Astrocyte (in vitro differentiated cells and primary cell): Measurements from ENCODE around the gene PCSK7. TPM values are rescaled to one million over a fixed set of nuclear protein-coding genes. Genes with fewer than 3 reads are reported as not detected.

Experiments
- DNase-seq: peaks from one replicate; pipeline ENCODE4 v3.0.0-alpha.2; 2010; ENCODE audit warnings: low read depth
- FAIRE-seq: peaks from 2 replicates; lab custom pipeline; 2011; peaks lifted over from hg19 to GRCh38; lab: Jason Lieb, UNC
- H2AFZ ChIP-seq: 2 replicates; pipeline ENCODE4 v1.6.0; 2012; ENCODE audit warnings: low read depth, low read length, inconsistent platforms
- H3K27ac ChIP-seq: 2 replicates; pipeline ENCODE4 v1.5.1; 2011; ENCODE audit warnings: low read depth, low read length, inconsistent platforms
- H3K27me3 ChIP-seq: 2 replicates; pipeline ENCODE4 v1.6.0; 2011; ENCODE audit warnings: low read length, inconsistent platforms; ENCODE audit not compliant: insufficient read depth
- H3K36me3 ChIP-seq: 2 replicates; pipeline ENCODE4 v1.5.1; 2011; ENCODE audit warnings: low read length, inconsistent platforms; ENCODE audit not compliant: insufficient read depth
- H3K4me1 ChIP-seq: 2 replicates; pipeline ENCODE4 v1.5.1; 2011; ENCODE audit warnings: low read length, inconsistent platforms; ENCODE audit not compliant: insufficient read depth
- H3K4me2 ChIP-seq: 2 replicates; pipeline ENCODE4 v1.6.0; 2012; ENCODE audit warnings: low read length, inconsistent platforms
- H3K4me3 ChIP-seq: 2 replicates; pipeline ENCODE4 v1.5.1; 2011; ENCODE audit warnings: low read depth, mild to moderate bottlenecking, low read length, inconsistent platforms; ENCODE audit not compliant: insufficient read depth
- H3K79me2 ChIP-seq: 2 replicates; pipeline ENCODE4 v1.6.0; 2012; ENCODE audit warnings: mild to moderate bottlenecking, low read length, inconsistent platforms; ENCODE audit not compliant: insufficient read depth
- H3K9ac ChIP-seq: 2 replicates; pipeline ENCODE4 v1.6.0; 2012; ENCODE audit warnings: mild to moderate bottlenecking, low read length, inconsistent platforms
- H3K9me3 ChIP-seq: 2 replicates; pipeline ENCODE4 v1.5.1; 2012; ENCODE audit warnings: low read depth, mild to moderate bottlenecking, low read length, inconsistent platforms; ENCODE audit not compliant: insufficient read depth
- H4K20me1 ChIP-seq: 2 replicates; pipeline ENCODE4 v1.6.0; 2012; ENCODE audit warnings: low read length, inconsistent platforms; ENCODE audit not compliant: insufficient read depth
- H3K27ac Mint-ChIP-seq: one replicate; pipeline ENCODE4 v1.8.0; 2021; ENCODE audit warnings: mild to moderate bottlenecking, mixed read lengths; ENCODE audit not compliant: unreplicated experiment
- H3K27me3 Mint-ChIP-seq: one replicate; pipeline ENCODE4 v1.8.0; 2021; ENCODE audit warnings: low read depth, mixed read lengths; ENCODE audit not compliant: unreplicated experiment
- H3K36me3 Mint-ChIP-seq: one replicate; pipeline ENCODE4 v1.8.0; 2021; ENCODE audit warnings: low read depth, mixed read lengths; ENCODE audit not compliant: unreplicated experiment
- H3K4me1 Mint-ChIP-seq: one replicate; pipeline ENCODE4 v1.8.0; 2021; ENCODE audit warnings: low read depth, mixed read lengths; ENCODE audit not compliant: unreplicated experiment
- H3K4me3 Mint-ChIP-seq: one replicate; pipeline ENCODE4 v1.8.0; 2021; ENCODE audit warnings: mild to moderate bottlenecking, moderate library complexity, mixed read lengths; ENCODE audit not compliant: unreplicated experiment
- H3K9me3 Mint-ChIP-seq: one replicate; pipeline ENCODE4 v1.8.0; 2021; ENCODE audit warnings: mild to moderate bottlenecking, mixed read lengths; ENCODE audit not compliant: unreplicated experiment
- EZH2 ChIP-seq: IDR thresholded peaks from 2 replicates; pipeline ENCODE4 v1.6.1; 2012; ENCODE audit warnings: mild to moderate bottlenecking, low read length, inconsistent platforms; ENCODE audit not compliant: insufficient read depth
- total RNA-seq: library from RNA; stranded (reverse); gene quantifications from 2 replicates; pipeline ENCODE4 v1.2.1, GENCODE V29; 2021
- TF ChIP-seq, protein P1 (sequence below): IDR thresholded peaks from 2 replicates; pipeline ENCODE4 v1.5.1; 2011; ENCODE audit warnings: low read depth, mild to moderate bottlenecking, inconsistent platforms, low read length, moderate library complexity; ENCODE audit not compliant: insufficient read depth

PCSK7 gene
- total RNA-seq, 1 donor from 2014 or later = 43.6 TPM

DNA sequence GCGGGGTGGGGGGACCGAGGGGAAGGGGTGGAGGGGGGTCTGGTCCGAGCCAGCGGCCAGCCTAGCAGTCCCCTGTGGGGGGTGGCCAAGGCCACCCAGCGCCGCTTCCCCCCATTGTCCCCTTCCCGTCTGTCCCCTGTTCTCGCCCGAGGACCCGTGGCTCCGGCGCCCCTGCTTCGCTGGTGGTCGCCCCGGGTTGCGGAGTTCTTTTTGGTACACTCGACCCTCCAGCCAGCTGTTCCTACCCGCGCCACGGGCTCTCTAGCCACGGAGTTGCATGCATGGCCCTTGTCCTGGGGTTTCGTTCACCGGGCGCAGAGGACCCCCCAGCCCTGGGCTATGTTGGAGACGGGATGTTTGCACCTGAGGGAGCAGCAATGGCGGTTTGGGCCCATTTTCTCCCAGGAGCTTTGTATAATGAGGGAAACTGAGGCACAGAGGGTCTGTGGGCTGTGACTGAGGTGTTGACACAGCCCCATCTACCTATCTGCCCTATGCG is 1.1 kb upstream of the PCSK7 start:
- Histone ChIP-seq H3K27ac (peak overlapping the region; percentile 55), H3K4me1 (peaks cover 24% of the 10 kb centered on the region), H3K9me3 (no peaks in the 10 kb centered on the region), H3K4me2 (peak overlapping the region; percentile 96), H2AFZ (peak overlapping the region; percentile 76), H4K20me1 (peaks cover 26% of the 10 kb centered on the region), H3K27me3 (no peaks in the 10 kb centered on the region), H3K4me3 (peak overlapping the region; percentile 73), H3K36me3 (peaks cover 13% of the 10 kb centered on the region), H3K9ac (peak overlapping the region; percentile 81), H3K79me2 (peaks cover 65% of the 10 kb centered on the region)
- DNase-seq (no peak), FAIRE-seq (no peak)
- Mint-ChIP-seq H3K36me3 (peaks cover 8% of the 10 kb centered on the region), H3K9me3 (no peaks in the 10 kb centered on the region), H3K27me3 (no peaks in the 10 kb centered on the region), H3K4me1 (peaks cover 24% of the 10 kb centered on the region), H3K4me3 (peak overlapping the region; percentile 90), H3K27ac (no peak overlapping the region)
- TF ChIP-seq, protein P1, sequence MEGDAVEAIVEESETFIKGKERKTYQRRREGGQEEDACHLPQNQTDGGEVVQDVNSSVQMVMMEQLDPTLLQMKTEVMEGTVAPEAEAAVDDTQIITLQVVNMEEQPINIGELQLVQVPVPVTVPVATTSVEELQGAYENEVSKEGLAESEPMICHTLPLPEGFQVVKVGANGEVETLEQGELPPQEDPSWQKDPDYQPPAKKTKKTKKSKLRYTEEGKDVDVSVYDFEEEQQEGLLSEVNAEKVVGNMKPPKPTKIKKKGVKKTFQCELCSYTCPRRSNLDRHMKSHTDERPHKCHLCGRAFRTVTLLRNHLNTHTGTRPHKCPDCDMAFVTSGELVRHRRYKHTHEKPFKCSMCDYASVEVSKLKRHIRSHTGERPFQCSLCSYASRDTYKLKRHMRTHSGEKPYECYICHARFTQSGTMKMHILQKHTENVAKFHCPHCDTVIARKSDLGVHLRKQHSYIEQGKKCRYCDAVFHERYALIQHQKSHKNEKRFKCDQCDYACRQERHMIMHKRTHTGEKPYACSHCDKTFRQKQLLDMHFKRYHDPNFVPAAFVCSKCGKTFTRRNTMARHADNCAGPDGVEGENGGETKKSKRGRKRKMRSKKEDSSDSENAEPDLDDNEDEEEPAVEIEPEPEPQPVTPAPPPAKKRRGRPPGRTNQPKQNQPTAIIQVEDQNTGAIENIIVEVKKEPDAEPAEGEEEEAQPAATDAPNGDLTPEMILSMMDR = no peak

DNA sequence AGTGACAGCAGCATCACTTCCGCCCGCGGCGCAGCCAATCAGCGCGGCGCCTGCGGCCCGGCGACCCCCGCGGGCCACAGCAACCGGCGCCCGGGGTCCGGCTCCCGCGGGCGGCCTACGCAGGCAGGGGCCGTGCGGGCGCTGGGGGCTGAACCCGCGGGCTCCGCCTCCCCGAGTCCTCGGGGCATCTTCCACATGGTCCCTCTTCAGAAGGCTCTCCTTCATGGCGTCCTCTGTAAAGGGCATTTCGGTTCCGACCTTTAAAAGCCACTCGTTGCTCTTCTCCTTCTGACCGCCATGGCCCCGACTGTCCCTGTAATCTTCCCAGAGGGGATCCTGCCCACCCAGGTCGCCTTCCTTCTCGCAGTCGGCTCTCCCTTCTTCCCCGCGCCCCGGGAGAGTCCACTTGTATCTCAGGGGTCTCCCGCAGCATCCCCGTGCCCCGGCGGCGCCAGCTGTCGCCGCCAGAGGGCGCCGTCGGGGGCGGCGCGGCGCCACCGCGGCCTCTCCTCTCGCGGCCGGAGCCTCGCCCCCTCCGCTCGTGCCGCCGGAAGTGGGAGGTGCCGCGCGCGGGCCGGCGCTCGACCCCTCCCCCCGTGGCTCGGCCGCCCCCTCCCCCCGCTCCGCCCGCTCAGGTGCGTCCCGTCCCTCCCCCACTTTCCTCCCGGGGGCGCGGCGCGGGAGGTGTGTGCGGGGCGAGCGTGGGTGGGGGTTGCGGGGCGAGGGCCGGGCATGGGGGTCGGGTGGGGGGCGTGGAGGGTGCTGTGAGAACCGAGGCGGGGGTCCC is 412 bp upstream of the PCSK7 start, which contains the start of gene RNF214:
RNF214 (plus strand) TSS at position 580 of the 787 bp plus-strand sequence. CDS start 1,602 bp downstream, outside the sequence.
- no peak for TF ChIP-seq EZH2
- TF ChIP-seq, protein P1 = peak; percentile 59

More for the DNA sequence above, 412 bp upstream of the PCSK7 start, which contains the start of gene RNF214:
- FAIRE-seq (no peak), DNase-seq (no peak)
- Histone ChIP-seq H4K20me1 (peaks cover 30% of the 10 kb centered on the region), H3K79me2 (peaks cover 65% of the 10 kb centered on the region), H3K4me3 (peak within 1 kb of the TSS; percentile 83), H3K4me1 (peaks cover 24% of the 10 kb centered on the region), H3K36me3 (peaks cover 14% of the 10 kb centered on the region), H2AFZ (peak within 1 kb of the TSS; percentile 90), H3K27me3 (no peaks in the 10 kb centered on the region), H3K4me2 (peak within 1 kb of the TSS; percentile 96), H3K9ac (peak within 1 kb of the TSS; percentile 90), H3K27ac (peak within 1 kb of the TSS; percentile 83), H3K9me3 (no peaks in the 10 kb centered on the region)
- H3K4me3 Mint-ChIP-seq = peak within 1 kb of the TSS; percentile 98
- H3K36me3 Mint-ChIP-seq = peaks cover 8% of the 10 kb centered on the region
- H3K27me3 Mint-ChIP-seq = no peaks in the 10 kb centered on the region
- peaks cover 24% of the 10 kb centered on the region for H3K4me1 Mint-ChIP-seq
- H3K27ac Mint-ChIP-seq = peak within 1 kb of the TSS; percentile 97
- H3K9me3 Mint-ChIP-seq = no peaks in the 10 kb centered on the region
